Fibroblast of the aortic adventitia (primary cell): ENCODE measurements around the gene IGLON5. TPM values are rescaled to one million over a fixed set of nuclear protein-coding genes. Genes with fewer than 3 reads are reported as not detected.

Source experiments
- DNase-seq: peaks from one replicate; pipeline ENCODE4 v3.0.0-alpha.2; 2010; ENCODE audit warnings: low read depth
- H3K4me3 ChIP-seq: 2 replicates; pipeline ENCODE4 v1.5.1; 2011; ENCODE audit warnings: low read depth, mild to moderate bottlenecking, control low read depth, low read length, moderate library complexity
- total RNA-seq: library from RNA; depleted of rRNA; stranded (reverse); fragments of >200 nt; gene quantifications from 2 replicates; pipeline ENCODE4 v1.2.3, GENCODE V29; 2012; ENCODE audit warnings: low replicate concordance
- TF ChIP-seq, protein P1 (sequence below): IDR thresholded peaks from 2 replicates; pipeline ENCODE4 v1.5.1; 2011; ENCODE audit warnings: mild to moderate bottlenecking, low read length, control low read depth, inconsistent platforms; ENCODE audit not compliant: insufficient read depth

The IGLON5 gene
- total RNA-seq, 1 donor = not detected

DNA sequence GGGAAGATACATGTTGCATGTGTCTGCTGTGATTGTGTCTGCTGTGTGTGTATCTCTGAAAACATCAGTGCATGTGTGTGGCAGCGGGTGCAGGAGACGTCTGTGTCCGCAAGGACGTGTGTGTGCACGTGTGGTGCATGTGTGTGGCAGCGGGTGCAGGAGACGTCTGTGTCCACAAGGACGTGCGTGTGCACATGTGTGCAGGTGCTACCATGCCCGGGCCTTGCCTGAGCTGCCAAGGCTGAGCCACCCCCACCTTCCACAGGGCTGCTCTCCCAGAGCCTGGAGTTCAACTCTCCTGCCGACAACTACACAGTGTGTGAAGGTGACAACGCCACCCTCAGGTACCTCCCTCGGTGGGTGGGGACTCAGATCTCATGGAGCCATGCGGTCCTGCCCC, 10.4 kb downstream of the IGLON5 start:
- TF ChIP-seq, protein P1, sequence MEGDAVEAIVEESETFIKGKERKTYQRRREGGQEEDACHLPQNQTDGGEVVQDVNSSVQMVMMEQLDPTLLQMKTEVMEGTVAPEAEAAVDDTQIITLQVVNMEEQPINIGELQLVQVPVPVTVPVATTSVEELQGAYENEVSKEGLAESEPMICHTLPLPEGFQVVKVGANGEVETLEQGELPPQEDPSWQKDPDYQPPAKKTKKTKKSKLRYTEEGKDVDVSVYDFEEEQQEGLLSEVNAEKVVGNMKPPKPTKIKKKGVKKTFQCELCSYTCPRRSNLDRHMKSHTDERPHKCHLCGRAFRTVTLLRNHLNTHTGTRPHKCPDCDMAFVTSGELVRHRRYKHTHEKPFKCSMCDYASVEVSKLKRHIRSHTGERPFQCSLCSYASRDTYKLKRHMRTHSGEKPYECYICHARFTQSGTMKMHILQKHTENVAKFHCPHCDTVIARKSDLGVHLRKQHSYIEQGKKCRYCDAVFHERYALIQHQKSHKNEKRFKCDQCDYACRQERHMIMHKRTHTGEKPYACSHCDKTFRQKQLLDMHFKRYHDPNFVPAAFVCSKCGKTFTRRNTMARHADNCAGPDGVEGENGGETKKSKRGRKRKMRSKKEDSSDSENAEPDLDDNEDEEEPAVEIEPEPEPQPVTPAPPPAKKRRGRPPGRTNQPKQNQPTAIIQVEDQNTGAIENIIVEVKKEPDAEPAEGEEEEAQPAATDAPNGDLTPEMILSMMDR = no peak
- no peak overlapping the region for H3K4me3 ChIP-seq
- no peak for DNase-seq

DNA sequence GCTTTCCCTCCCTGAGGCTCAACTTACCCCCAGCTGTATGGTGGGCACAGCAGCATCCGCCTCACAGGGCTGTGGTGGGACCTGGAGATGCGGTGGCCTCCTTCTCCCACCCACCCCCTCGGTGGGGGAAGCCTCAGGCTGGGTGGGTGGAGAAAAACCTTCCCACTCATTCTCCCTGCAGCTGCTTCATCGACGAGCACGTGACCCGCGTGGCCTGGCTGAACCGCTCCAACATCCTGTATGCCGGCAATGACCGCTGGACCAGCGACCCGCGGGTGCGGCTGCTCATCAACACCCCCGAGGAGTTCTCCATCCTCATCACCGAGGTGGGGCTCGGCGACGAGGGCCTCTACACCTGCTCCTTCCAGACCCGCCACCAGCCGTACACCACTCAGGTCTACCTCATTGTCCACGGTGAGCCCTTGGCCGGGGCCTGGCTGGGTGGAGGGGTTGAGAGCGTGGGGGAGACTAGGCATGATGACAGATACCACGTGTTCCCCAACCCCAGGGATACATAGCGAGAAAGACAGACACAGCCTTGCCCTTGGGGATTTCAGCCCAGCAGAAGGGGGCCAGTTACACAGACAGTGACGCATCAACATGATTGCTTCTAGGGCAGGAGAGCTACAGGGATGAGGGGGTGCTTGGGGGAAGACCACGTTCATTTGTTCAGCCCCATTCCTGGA, 12.2 kb downstream of the IGLON5 start:
- no peak for DNase-seq
- TF ChIP-seq, protein P1 = no peak
- H3K4me3 ChIP-seq = no peak overlapping the region

DNA sequence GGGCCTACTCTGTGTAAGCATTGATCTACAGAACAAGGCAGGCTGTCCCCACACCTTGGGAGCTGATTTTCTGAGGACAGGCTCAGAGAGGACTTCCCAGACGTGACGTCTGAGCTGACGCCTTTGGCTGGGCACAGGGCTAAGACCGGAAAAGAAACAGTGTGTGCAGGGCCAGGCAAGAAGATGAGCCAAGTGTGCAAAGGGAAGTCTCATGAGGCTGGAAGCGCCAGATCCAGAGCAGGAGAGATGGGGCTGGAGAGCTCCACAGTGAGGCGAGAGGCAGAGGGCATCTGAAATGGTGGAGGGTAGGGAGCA, 12.7 kb downstream of the IGLON5 start:
- DNase-seq = no peak
- TF ChIP-seq, protein P1 = no peak
- H3K4me3 ChIP-seq = no peak overlapping the region

DNA sequence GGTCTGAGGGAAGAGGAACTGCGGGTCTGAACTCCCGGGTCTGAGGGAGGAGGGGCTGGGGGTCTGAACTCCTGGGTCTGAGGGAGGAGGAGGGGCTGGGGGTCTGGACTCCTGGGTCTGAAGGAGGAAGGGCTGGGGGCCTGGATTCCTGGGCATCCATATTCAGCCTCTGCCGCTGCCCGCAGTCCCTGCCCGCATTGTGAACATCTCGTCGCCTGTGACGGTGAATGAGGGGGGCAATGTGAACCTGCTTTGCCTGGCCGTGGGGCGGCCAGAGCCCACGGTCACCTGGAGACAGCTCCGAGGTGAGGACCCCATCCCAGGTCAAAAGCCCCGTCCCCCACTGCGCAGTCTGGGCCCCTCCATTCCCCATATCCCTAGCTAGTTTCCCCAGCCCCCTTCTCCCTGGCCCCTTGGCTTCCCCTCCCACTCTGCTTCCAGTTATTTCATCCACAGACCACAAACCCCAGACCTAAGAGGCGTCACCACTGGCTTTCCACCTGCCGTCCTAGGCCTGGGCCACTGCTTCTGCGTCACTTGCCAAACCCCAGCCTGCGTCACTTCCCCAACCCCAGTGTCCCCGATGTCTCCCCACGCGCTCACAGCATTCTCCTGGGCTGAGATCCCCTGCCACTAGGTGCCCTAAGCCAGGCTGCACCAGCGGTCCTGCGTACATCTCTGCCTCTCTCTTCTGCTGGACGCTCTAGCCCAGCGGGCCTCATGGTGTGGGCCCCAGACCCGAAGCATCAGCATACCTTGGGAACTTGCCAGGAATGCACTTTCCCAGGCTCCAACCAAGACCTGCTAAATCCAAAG, 13.9 kb downstream of the IGLON5 start:
- TF ChIP-seq, protein P1 = no peak
- no peak for DNase-seq
- no peak overlapping the region for H3K4me3 ChIP-seq

DNA sequence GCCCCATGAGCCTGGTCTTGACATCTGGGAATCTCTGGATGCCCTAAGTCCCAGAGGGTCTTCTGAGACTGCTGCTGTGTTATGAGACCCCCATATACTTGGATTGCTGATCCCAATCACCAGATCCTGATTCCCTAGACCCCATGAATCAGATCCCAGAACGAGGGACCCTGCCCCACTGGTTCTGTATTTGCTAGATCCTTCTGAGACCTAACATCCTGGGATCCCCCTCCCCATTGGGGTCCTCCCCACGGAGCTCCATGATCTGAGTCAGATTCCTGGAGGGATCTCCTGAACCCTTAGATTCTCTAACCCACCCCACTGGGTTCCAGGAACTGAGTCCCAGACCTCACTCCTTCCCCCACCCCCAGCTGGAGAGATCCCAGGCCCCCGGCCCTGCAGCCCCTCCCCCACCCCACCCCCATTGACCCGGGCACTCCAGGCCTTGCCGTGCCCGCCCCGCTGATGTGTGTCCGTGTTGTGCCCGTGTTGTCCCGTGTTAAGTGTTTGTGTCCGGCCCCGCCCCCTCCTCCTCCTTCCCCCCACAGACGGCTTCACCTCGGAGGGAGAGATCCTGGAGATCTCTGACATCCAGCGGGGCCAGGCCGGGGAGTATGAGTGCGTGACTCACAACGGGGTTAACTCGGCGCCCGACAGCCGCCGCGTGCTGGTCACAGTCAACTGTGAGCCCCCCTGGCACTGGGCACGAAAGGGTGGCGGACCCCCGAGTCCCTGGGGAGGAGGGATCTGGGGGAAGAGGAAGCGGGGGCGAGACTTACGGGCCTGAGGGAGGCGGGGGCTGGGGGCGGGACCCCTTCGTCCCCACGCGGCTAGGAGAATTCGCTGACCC, 15.0 kb downstream of the IGLON5 start:
- DNase-seq = no peak

More for the DNA sequence above, 15.0 kb downstream of the IGLON5 start:
- H3K4me3 ChIP-seq = no peak overlapping the region
- TF ChIP-seq, protein P1 = no peak
